Measurements from ENCODE around the gene PVALEF.

PVALEF gene

DNA sequence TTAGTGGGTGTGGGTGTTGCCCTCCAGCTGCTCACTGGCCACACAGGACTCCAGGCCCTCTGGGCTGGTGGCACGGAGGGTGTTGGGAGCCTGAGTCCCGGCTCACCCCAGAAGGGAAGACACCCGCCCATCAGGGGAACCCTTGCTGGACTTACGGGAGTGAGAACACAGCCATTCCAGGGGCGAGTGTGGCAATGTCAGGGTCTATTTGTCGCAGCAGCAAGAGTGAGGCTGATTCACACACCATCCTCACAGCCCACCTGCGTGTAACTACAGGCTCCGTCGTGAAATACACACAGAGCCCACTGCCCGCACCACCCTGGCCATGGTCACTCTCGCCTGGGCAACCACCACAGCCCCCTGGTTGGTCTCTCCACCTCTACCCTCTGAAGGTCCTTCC, 18.5 kb downstream of the PVALEF start:
- no peak for DNase-seq (ENCODE audit: low read depth)

DNA sequence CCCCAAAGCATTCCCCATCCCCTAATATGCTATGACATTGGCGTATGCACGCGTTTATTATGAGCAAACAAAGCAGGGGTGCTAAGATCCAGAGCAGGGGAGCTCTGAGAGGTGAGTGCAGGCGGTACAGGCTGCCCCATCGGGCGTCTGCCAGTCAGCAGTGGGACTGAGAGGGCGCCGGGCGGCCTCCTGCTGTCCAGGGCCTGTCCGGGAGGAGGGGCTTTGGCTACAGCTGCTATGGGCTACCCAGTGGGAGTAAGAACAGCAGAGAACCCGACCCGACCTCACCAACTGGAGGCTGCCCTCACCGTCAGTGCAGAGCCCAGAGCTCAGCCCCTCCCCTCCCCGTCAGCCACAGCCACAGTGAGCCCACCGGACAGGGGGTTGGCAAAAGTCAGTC, 19.2 kb downstream of the PVALEF start:
- DNase-seq (ENCODE audit: low read depth): no peak

- DNase-seq (ENCODE audit: low read depth): no peak
These were observed 20.9 kb downstream of the PVALEF start for GRCh38 chr17:81186203-81186602.

DNA sequence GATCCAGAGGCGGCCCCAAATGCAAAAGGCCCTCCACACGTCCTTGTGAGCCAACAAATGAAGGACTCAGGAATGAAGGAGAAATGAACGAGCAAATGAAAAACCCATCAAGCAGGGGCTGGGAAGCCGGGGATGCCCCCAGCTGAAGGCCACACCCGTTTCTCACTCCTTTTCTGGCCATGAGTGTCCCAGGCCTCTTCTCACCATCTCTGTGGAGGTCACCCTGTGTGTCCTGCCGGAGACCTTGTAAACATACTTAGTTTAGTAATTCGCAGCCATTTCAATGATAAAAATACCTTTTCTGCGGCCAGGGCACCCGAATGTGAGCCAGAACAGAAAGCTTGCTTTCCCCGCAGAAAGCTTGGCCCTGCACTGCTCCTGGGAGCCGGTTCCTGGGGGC, 21.8 kb downstream of the PVALEF start:
- no peak for DNase-seq (ENCODE audit: low read depth)

DNA sequence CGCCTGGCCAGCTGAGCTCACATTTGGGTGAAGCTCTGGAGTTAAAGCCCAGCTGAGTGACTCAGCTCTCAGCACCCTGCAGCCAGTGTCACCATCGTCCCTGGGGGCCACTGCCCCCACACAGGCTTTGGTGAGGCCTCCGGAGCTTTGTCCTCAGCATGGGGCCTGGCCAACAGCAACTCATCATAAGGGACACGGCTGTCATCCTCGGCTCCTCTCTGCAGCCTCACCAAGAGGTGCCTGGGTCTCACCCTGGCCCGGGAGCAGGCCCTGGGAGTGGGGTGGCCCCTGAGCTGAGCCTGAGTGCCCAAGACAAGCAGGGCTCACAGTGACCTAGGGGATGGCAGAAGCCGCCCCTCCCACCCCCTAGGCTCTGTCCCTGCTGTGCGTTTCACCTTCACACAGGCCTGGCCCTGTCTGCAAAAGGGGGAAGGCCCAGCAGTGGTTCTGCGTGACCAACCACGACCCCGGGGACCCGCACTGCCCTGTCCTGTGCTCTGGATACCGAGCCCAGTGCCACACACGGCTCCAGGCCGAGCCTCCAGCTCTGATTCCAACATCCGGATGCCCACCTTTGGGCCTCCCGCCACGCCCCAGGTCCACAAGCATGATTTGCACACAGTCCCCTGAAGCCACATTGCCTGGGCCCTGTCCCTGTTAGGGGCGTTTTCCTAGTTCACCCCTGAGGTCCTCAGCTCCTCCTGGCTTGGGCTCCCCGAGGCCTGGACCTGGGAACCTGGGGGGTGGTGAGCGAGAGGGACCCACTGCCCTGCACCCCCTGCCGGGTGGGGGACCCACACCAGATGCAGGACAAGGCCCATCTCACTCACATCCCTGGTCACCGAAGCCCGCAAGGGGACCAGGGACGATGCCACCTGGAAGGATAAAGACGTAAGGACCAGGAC, 22.5 kb downstream of the PVALEF start:
- DNase-seq (ENCODE audit: low read depth): no peak

DNA sequence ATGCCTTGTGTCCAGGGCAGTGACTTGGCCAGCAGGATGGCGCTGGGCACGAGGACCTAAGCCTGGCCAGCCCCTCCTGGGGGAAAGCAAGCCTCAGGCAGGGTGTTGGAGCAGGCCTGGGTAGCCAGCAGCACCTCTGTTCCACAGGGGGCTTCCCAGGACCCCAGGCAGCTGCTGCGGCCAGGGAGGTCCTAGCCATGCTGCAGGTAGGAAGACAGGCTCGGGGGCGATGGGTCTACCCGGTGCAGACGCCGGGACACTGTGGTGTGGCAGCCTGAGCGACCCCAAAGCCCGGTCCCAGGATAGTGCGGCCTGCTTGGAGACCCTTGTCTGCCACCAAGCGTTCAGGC, 23.2 kb downstream of the PVALEF start:
- no peak for DNase-seq (ENCODE audit: low read depth)

DNA sequence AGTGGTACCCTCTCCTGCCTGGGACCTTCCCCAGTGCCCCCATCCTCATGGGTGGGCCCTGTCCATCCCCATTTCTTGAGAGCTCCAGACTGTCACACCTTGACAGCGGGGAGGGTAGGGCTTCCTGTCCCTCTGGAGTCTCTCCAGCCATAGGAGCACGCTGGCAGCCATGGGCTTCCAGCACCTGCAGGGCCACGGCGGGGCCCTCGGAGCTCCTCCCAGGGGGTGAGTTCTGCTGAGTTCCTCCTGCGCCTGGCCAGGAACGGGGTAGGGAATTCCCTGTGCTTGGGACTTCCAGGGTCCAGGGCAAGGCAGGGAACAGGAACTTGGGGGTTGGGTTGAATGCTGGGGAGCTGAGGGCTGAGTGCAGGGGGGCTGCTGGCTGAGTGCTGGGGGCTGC, 23.7 kb downstream of the PVALEF start:
- no peak for DNase-seq (ENCODE audit: low read depth)

DNA sequence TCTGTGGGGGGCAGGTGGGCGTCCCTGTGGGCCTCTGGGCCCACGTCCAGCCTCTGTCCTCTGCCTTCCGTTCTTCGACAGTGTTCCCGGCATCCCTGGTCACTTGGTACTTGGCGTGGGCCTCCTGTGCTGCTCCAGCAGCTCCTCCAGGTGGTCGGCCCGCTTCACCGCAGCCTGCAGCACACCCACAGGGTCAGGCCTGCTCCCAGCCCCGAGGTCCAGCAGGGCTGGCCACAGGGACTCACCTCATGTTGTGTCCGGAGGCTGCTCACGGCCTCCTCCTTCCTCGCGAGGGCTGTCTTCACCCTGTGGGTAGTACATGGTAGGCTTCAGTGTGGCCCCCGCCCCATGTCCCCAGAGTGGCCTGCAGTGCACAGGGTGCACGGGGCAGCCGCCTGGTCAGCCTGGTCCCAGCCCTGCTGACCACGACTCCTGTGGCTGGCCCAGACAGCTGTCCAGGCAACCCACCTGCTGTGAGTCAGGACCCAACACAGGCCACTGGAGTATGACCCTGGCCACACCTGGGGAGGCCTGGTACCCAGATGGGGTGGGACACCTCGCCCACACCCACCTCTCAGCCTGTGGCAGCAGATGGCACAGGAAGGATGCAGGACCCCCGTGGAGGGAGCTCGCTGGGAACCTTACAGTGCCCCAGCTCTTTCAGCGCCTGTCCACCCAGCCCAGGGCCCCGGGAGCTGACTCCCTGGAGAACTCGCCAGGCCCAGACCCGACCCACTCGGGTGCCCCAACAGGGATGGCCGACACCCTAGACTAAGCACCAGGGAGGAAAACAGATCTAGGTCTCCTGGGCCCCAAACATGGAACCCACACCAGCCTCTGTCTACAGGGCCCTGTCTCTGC, 24.6 kb downstream of the PVALEF start:
- DNase-seq (ENCODE audit: low read depth): no peak

DNA sequence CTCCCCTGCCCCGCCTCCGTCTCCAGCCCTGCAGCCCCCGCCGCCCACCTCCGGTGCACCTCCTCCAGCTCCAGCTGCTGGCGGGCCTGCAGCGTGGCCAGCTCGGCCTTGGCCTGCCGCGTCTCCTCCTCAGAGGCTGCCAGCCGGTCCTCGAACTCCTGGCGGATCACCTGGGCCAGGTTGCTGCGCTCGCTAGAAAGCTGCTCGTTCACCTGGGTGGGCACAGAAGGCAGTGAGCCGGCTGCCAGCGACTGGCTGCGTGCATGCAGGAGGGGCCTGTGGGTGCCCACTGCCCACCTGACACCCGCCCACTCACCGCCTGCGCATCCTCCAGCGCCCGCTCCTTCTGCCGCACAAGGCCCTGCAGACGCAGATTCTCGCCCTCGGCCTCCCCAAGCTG, 25.3 kb downstream of the PVALEF start:
- no peak for DNase-seq (ENCODE audit: low read depth)

GRCh38 chr17:81191116-81191515, 25.8 kb downstream of the PVALEF start:
- DNase-seq (ENCODE audit: low read depth): no peak

DNA sequence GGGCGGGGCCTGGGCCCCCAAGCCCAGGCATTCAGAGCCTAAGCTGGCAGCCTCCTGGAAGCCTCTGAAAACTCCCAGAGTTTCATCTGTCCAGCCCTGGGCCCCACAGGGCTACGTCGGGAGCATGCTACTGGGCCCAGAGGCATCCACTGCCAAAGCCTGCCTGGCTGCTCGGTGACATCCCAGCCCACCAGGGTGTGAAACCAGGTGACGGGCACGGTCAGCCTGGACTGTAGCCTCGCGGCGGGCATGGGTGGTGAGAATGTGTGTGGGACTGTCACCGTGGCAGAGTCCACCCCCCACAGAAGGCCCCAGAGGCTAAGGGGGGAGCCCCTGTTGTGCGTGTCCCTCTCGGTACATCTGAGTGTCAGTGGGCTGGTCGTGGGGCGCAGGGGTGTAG, 26.3 kb downstream of the PVALEF start:
- DNase-seq (ENCODE audit: low read depth): no peak

- no peak for DNase-seq (ENCODE audit: low read depth)
These were observed 27.2 kb downstream of the PVALEF start for GRCh38 chr17:81192386-81193050.

DNA sequence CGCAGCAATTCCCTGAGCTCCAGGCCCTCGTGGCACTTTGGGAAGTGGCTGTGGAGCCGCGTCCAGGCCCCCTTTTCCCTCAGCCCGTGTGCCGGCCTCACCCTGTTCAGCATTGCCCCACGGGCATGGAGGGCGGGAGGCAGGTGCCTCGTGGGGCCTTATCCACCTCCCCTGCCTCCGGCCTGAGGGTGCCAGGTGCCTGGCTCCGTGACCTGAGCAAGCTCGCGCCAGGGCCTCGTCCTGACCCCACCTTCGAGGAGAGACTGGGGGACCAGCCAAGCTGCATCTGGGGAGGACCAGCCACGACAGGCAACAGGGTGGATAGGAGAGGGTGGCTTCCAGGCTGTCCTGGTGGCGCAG, 27.7 kb downstream of the PVALEF start:
- DNase-seq (ENCODE audit: low read depth): no peak

- DNase-seq (ENCODE audit: low read depth): no peak
These were observed 28.3 kb downstream of the PVALEF start for GRCh38 chr17:81193470-81194224.

- DNase-seq (ENCODE audit: low read depth): no peak
These were observed 29.0 kb downstream of the PVALEF start for GRCh38 chr17:81194225-81194760.

DNA sequence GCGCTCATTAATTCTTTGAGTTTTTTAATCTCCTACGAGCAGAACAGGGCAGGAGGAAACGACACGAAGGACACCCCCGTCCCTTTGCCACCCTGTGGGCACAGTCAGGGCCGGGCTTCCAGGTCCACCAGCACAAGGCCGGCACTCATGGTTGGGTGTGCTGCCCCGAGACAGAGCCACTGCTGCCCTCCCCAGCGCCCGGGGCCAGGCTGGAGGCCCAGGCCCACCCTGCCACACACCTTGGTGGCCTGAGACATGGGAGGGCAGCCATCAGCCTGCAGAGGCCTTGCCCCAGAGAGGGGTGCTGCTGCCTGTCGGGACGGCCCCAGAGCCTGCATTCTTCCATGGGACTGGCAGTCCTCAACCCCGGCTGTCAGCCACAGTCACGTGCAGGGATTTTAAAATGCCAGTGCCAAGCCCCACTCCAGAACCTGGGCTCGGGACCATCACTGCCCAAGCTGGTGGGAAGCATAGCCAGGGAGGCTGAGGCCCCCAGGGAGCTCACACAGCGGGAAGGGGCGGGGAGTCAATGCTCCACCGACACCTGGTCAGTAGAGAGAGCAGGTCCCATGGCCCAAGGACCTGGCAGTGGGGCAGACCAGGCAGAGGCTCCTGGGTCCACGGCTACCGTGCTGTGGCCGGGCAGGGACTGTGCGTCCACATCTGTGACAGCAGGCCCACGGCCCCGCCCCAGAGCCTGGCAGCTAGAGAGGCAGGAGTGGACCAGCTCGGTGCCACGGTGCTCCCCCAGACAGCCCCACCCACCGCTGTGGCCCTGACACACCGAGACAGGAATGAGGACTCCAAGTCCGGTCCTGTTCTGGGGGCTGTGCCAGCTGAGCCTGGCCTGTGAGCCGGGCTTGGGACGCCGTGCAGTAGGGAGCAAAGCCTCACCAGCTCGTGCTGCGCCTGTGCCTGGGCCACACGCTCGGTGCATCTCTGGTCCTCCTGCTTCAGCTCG, 29.9 kb downstream of the PVALEF start:
- no peak for DNase-seq (ENCODE audit: low read depth)

GRCh38 chr17:81195941-81196495, 30.7 kb downstream of the PVALEF start:
- DNase-seq (ENCODE audit: low read depth): no peak

GRCh38 chr17:81196505-81197408, 31.4 kb downstream of the PVALEF start:
- DNase-seq (ENCODE audit: low read depth): no peak

DNA sequence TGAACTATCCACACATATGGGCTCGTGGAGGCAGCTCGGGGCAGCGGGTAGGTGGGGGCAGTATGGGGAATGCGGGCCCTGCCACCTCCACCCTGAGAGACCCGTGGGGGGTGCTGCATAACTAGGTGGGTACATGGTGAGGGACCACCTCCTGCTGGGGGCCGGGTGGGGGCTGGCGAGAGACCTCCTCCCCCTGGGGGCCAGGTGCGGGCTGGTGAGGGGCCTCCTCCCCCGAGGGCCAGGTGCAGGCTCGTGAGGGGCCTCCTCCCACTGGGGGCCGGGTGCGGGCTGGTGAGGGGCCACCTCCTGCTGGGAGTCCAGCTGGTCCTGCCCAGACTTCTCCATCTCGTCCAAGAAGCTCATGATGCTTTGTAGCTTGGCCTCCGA, 32.1 kb downstream of the PVALEF start:
- no peak for DNase-seq (ENCODE audit: low read depth)
